Neutrophil (primary cell): Measurements from ENCODE around the gene SMIM13.

Source experiments
- H3K27ac ChIP-seq: fragments of 200-600 bp; sonication (generic); 2 replicates; pipeline ENCODE4 v1.5.1; 2016; ENCODE audit warnings: mild to moderate bottlenecking, moderate library complexity
- H3K27me3 ChIP-seq: fragments of 200-600 bp; sonication (generic); 2 replicates; pipeline ENCODE4 v1.6.0; 2016; ENCODE audit warnings: mild to moderate bottlenecking
- H3K36me3 ChIP-seq: fragments of 200-600 bp; sonication (generic); 2 replicates; pipeline ENCODE4 v1.5.1; 2017
- H3K4me1 ChIP-seq, 2 experiments: fragments of 200-600 bp in 1 of 2; sonication (generic) in 1 of 2; 1 replicate in 1 of 2; 2 replicates in 1 of 2; pipeline versions ENCODE4 v1.5.1 to v1.6.1; 2013 to 2016; ENCODE audit warnings: low read depth in 1 of 2, low read length in 1 of 2, mild to moderate bottlenecking in 1 of 2, moderate library complexity in 1 of 2; ENCODE audit not compliant: control insufficient read depth in 1 of 2, insufficient read depth in 1 of 2
- H3K4me3 ChIP-seq, 2 experiments: fragments of 200-600 bp in 1 of 2; sonication (generic) in 1 of 2; 1 replicate in 1 of 2; 2 replicates in 1 of 2; pipeline ENCODE4 v1.5.1; 2013 to 2016; ENCODE audit warnings: low read depth in 1 of 2, low read length in 1 of 2, mild to moderate bottlenecking in 1 of 2, moderate library complexity in 1 of 2
- H3K9me3 ChIP-seq: fragments of 200-600 bp; sonication (generic); 2 replicates; pipeline ENCODE4 v1.5.1; 2016
- CTCF ChIP-seq: fragments of 200-600 bp; sonication (generic); IDR thresholded peaks from 2 replicates; pipeline ENCODE4 v1.5.1; 2016; ENCODE audit warnings: antibody characterized with exemption

The SMIM13 gene

GRCh38 chr6:11172501-11173327, 79.1 kb downstream of the SMIM13 start:
- Histone ChIP-seq H3K27ac (no peak overlapping the region), H3K27me3 (no peaks in the 10 kb centered on the region), H3K9me3 (no peaks in the 10 kb centered on the region), H3K4me3 (no peak overlapping the region), H3K36me3 (no peaks in the 10 kb centered on the region), H3K4me1 (peaks cover 5% of the 10 kb centered on the region in 2 experiments)
- peak; percentile 87 for TF ChIP-seq CTCF

GRCh38 chr6:11174242-11174611, 80.6 kb downstream of the SMIM13 start:
- Histone ChIP-seq H3K9me3 (no peaks in the 10 kb centered on the region), H3K4me3 (no peak overlapping the region), H3K36me3 (no peaks in the 10 kb centered on the region), H3K27me3 (no peaks in the 10 kb centered on the region), H3K27ac (no peak overlapping the region), H3K4me1 (peaks cover 5% of the 10 kb centered on the region in 2 experiments)
- no peak for TF ChIP-seq CTCF

- Histone ChIP-seq H3K9me3 (no peaks in the 10 kb centered on the region), H3K4me1 (peaks cover 5% of the 10 kb centered on the region in 2 experiments), H3K36me3 (no peaks in the 10 kb centered on the region), H3K4me3 (no peak overlapping the region), H3K27ac (no peak overlapping the region), H3K27me3 (no peaks in the 10 kb centered on the region)
- no peak for TF ChIP-seq CTCF
These were observed 83.6 kb downstream of the SMIM13 start for GRCh38 chr6:11177271-11177670.

GRCh38 chr6:11179088-11179418, 85.4 kb downstream of the SMIM13 start:
- no peaks in the 10 kb centered on the region for H3K9me3 ChIP-seq
- H3K4me1 ChIP-seq: no peaks in the 10 kb centered on the region
- H3K27ac ChIP-seq: no peak overlapping the region
- no peak for TF ChIP-seq CTCF
- peaks cover 17% of the 10 kb centered on the region for H3K36me3 ChIP-seq
- no peak overlapping the region for H3K4me3 ChIP-seq
- no peaks in the 10 kb centered on the region for H3K27me3 ChIP-seq

GRCh38 chr6:11179419-11180202, 86.0 kb downstream of the SMIM13 start:
- Histone ChIP-seq H3K9me3 (no peaks in the 10 kb centered on the region), H3K36me3 (peaks cover 22% of the 10 kb centered on the region), H3K27me3 (no peaks in the 10 kb centered on the region), H3K4me3 (no peak overlapping the region), H3K27ac (no peak overlapping the region), H3K4me1 (no peaks in the 10 kb centered on the region)
- no peak for TF ChIP-seq CTCF
